ENCODE measurements around the gene CLIP2.
"Not testable (repeated sequence)": the region's sequence is repeated elsewhere in the genome, so short reads cannot be mapped to it uniquely, and the experiment has no call there.

The CLIP2 gene

GRCh38 chr7:74401137-74401859, 112.1 kb downstream of the CLIP2 start:
- no peak overlapping the region for H3K9ac ChIP-seq (ENCODE audit: low read depth, low read length, poor library complexity, severe bottlenecking)
- no peaks in the 10 kb centered on the region for H3K79me2 ChIP-seq (ENCODE audit: insufficient read depth, low read length)
- TF ChIP-seq EZH2phosphoT487 (IDR thresholded peaks at IDR 0.05; ENCODE audit: borderline replicate concordance) (no peak), CTCF (conservative IDR thresholded peaks at IDR 0.05; ENCODE audit: low read length) (peak; percentile 95)
- H3K4me2 ChIP-seq (ENCODE audit: low read depth, low read length, poor library complexity, severe bottlenecking): no peak overlapping the region
- no peaks in the 10 kb centered on the region for H3F3A ChIP-seq (ENCODE audit: low read depth)
- H3K9me2 ChIP-seq (replicated peaks; ENCODE audit: low read depth, low read length): no peaks in the 10 kb centered on the region
- H3K27me3 ChIP-seq (ENCODE audit: insufficient read depth, low read length, poor library complexity, severe bottlenecking): no peaks in the 10 kb centered on the region
- no peak overlapping the region for H3K4me3 ChIP-seq (ENCODE audit: low read length, poor library complexity, severe bottlenecking)
- no peaks in the 10 kb centered on the region for H4K20me1 ChIP-seq (ENCODE audit: insufficient read depth, low read length, poor library complexity, severe bottlenecking)
- peaks cover 13% of the 10 kb centered on the region; the same call in 1 of the 2 replicates for H3K36me3 ChIP-seq (ENCODE audit: insufficient read depth, low read length)
- H3K9me3 ChIP-seq (ENCODE audit: insufficient read depth, low read depth, low read length): no peaks in the 10 kb centered on the region
- no peak overlapping the region for H2AFZ ChIP-seq (ENCODE audit: low read length)
- no peaks in the 10 kb centered on the region for H3K4me1 ChIP-seq (ENCODE audit: insufficient read depth, low read length, poor library complexity, severe bottlenecking)

DNA sequence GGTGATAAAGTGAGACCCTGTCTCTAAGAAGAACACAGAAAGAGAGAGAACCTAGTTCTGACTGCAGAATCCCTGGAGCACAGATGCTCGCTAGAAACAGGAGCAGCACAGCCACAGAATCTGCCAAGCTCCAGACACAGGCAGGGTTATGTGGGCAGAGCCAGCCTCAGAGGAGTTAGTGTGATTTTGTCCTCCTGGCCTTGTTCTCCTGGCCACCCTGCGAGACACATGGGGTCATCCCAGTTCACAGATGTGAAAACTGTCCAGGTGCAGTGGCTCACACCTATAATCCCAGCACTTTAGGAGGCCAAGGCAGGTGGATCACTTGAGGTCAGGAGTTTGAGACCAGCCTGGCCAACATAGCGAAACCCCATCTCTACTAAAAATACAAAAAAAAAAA, 113.5 kb downstream of the CLIP2 start:
- H3K27me3 ChIP-seq (ENCODE audit: insufficient read depth, low read length, poor library complexity, severe bottlenecking); H3F3A ChIP-seq (ENCODE audit: low read depth); H2AFZ ChIP-seq (ENCODE audit: low read length); H3K4me2 ChIP-seq (ENCODE audit: low read depth, low read length, poor library complexity, severe bottlenecking); H4K20me1 ChIP-seq (ENCODE audit: insufficient read depth, low read length, poor library complexity, severe bottlenecking); H3K79me2 ChIP-seq (ENCODE audit: insufficient read depth, low read length); H3K9me2 ChIP-seq (replicated peaks; ENCODE audit: low read depth, low read length); H3K9me3 ChIP-seq (ENCODE audit: insufficient read depth, low read depth, low read length); H3K36me3 ChIP-seq (ENCODE audit: insufficient read depth, low read length); H3K4me1 ChIP-seq (ENCODE audit: insufficient read depth, low read length, poor library complexity, severe bottlenecking); H3K9ac ChIP-seq (ENCODE audit: low read depth, low read length, poor library complexity, severe bottlenecking); H3K4me3 ChIP-seq (ENCODE audit: low read length, poor library complexity, severe bottlenecking): not testable (repeated sequence)

DNA sequence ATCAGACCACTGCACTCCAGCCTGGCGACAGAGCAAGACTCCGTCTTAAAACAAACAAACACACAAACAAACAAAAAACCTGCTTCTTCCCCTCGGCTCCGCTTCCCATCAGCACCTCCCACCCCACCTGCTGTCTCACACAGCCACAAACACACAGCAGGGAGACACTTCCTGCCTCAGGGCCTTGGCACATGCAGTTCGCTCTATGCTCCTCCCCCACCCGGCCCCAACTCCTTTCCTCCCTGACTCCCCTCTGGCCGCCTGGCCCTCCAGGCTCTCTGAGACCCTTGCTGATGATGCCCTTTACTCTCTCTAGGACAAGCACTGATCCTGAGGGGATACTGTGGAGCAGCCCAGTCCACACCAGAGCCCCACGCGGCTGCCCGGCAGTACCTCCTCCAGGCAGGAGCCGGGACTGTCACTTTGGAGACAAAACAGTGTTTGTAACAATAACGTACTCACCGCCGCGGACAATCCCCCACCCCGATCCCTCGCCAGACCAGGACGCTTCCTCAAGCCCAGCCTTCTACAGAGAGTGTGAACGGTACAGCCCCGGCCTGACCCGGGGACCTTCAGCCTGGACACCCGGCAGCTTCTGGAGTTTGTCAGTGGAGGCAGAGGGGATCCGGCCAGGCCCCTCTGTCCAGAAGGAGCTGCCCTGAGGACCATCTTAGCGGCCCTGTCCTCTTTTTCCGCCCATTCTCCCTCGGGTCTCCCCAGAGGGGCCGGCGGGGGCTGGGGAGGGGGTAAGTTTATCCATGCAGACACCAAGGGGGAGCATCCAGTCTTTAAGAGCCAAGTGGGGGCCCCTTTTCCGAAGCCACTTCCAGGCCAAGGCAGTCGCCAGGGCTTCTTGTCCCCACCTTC, 114.5 kb downstream of the CLIP2 start:
- H2AFZ ChIP-seq (ENCODE audit: low read length): no peak overlapping the region
- peaks cover 7% of the 10 kb centered on the region; the same call in 1 of the 2 replicates for H3K36me3 ChIP-seq (ENCODE audit: insufficient read depth, low read length)

More for the DNA sequence above, 114.5 kb downstream of the CLIP2 start:
- Histone ChIP-seq H3K4me2 (ENCODE audit: low read depth, low read length, poor library complexity, severe bottlenecking) (no peak overlapping the region), H3K9me2 (replicated peaks; ENCODE audit: low read depth, low read length) (no peaks in the 10 kb centered on the region), H3K9ac (ENCODE audit: low read depth, low read length, poor library complexity, severe bottlenecking) (no peak overlapping the region), H3F3A (ENCODE audit: low read depth) (no peaks in the 10 kb centered on the region), H4K20me1 (ENCODE audit: insufficient read depth, low read length, poor library complexity, severe bottlenecking) (no peaks in the 10 kb centered on the region), H3K79me2 (ENCODE audit: insufficient read depth, low read length) (no peaks in the 10 kb centered on the region), H3K9me3 (ENCODE audit: insufficient read depth, low read depth, low read length) (no peaks in the 10 kb centered on the region), H3K4me3 (ENCODE audit: low read length, poor library complexity, severe bottlenecking) (no peak overlapping the region), H3K4me1 (ENCODE audit: insufficient read depth, low read length, poor library complexity, severe bottlenecking) (no peaks in the 10 kb centered on the region), H3K27me3 (ENCODE audit: insufficient read depth, low read length, poor library complexity, severe bottlenecking) (no peaks in the 10 kb centered on the region)
- TF ChIP-seq EZH2phosphoT487 (IDR thresholded peaks at IDR 0.05; ENCODE audit: borderline replicate concordance) (no peak), CTCF (conservative IDR thresholded peaks at IDR 0.05; ENCODE audit: low read length) (no peak)

All from Loucy (cell line).